Activated T-helper 1 cell treated with anti-CD3 and anti-CD28 coated beads, Interleukin-2, amount 50 U/mL, for 16 hours (primary cell): Measurements from ENCODE around the gene PRR5L.
A peak's percentile ranks its signal among the peaks of the same experiment; 100 is the strongest.
"Not testable (repeated sequence)": the region's sequence is repeated elsewhere in the genome, so short reads cannot be mapped to it uniquely, and the experiment has no call there.

ENCODE experiments used
- DNase-seq, 2 donors: peaks; one replicate each; pipeline ENCODE4 v3.0.0-alpha.2; 2020; ENCODE audit warnings: low read depth in 1 of 2, low spot score in 1 of 2

The PRR5L gene

GRCh38 chr11:36325403-36325802, 29.3 kb downstream of the PRR5L start:
- DNase-seq, result not testable (repeated sequence)

GRCh38 chr11:36326524-36327419, 30.7 kb downstream of the PRR5L start:
- DNase-seq, result no peak

- no peak for DNase-seq
These were observed 33.0 kb downstream of the PRR5L start for GRCh38 chr11:36328966-36329673.

GRCh38 chr11:36330411-36330810, 34.3 kb downstream of the PRR5L start:
- DNase-seq, result no peak

- DNase-seq, result no peak
These were observed 37.4 kb downstream of the PRR5L start for GRCh38 chr11:36333468-36333867.

GRCh38 chr11:36333897-36334296, 37.8 kb downstream of the PRR5L start:
- no peak for DNase-seq

- DNase-seq, result no peak
These were observed 43.8 kb downstream of the PRR5L start for GRCh38 chr11:36339888-36340287.

- DNase-seq, result no peak
These were observed 44.8 kb downstream of the PRR5L start for GRCh38 chr11:36340897-36341296.

GRCh38 chr11:36341915-36342314, 45.8 kb downstream of the PRR5L start:
- no peak for DNase-seq

GRCh38 chr11:36342327-36342726, 46.2 kb downstream of the PRR5L start:
- no peak for DNase-seq

GRCh38 chr11:36343436-36343835, 47.3 kb downstream of the PRR5L start:
- DNase-seq, result no peak

- DNase-seq, result no peak
These were observed 49.0 kb downstream of the PRR5L start for GRCh38 chr11:36345084-36345511.

- no peak for DNase-seq
These were observed 49.5 kb downstream of the PRR5L start for GRCh38 chr11:36345535-36346141.

- DNase-seq, result no peak
These were observed 50.7 kb downstream of the PRR5L start for GRCh38 chr11:36346562-36347383.

GRCh38 chr11:36347384-36347906, 51.4 kb downstream of the PRR5L start:
- DNase-seq, result no peak

- no peak for DNase-seq
These were observed 53.5 kb downstream of the PRR5L start for GRCh38 chr11:36349351-36350136.

- no peak for DNase-seq
These were observed 54.0 kb downstream of the PRR5L start for GRCh38 chr11:36350137-36350513.

- peak; percentile 8 to 30 for DNase-seq
These were observed 56.8 kb downstream of the PRR5L start for GRCh38 chr11:36352922-36353321.

- no peak for DNase-seq
These were observed 58.3 kb downstream of the PRR5L start for GRCh38 chr11:36354221-36355003.
